Bronchial epithelial cell (primary cell): ENCODE data around the gene CR1L. TPM values are rescaled to one million over a fixed set of nuclear protein-coding genes. Genes with fewer than 3 reads are reported as not detected.
A peak's percentile ranks its signal among the peaks of the same experiment; 100 is the strongest.
"Not testable (repeated sequence)": the region's sequence is repeated elsewhere in the genome, so short reads cannot be mapped to it uniquely, and the experiment has no call there.

Experiments used
- DNase-seq: peaks from one replicate; pipeline ENCODE4 v3.0.0-alpha.2; 2010; ENCODE audit warnings: low read depth
- FAIRE-seq: peaks from 2 replicates; lab custom pipeline; 2011; peaks lifted over from hg19 to GRCh38; lab: Jason Lieb, UNC
- H3K27me3 ChIP-seq: 2 replicates; pipeline ENCODE4 v1.5.1; 2011; ENCODE audit warnings: low read length; ENCODE audit not compliant: control insufficient read depth, insufficient read depth
- H3K36me3 ChIP-seq: 2 replicates; pipeline ENCODE4 v1.5.1; 2011; ENCODE audit warnings: low read length; ENCODE audit not compliant: control insufficient read depth, insufficient read depth
- H3K4me3 ChIP-seq: 2 replicates; pipeline ENCODE4 v1.5.1; 2011; ENCODE audit warnings: mild to moderate bottlenecking, low read depth, low read length, control low read depth
- CTCF ChIP-seq: IDR thresholded peaks from 2 replicates; pipeline ENCODE4 v1.5.1; 2011; ENCODE audit warnings: mild to moderate bottlenecking, moderate library complexity, low read length, control low read depth, inconsistent platforms; ENCODE audit not compliant: insufficient read depth, severe bottlenecking
- total RNA-seq: library from RNA; depleted of rRNA; stranded (reverse); fragments of >200 nt; gene quantifications from 2 replicates; pipeline ENCODE4 v1.2.1, GENCODE V29; 2014

The CR1L gene
- total RNA-seq, 1 donor from 2014 or later: not detected

- no peak overlapping the region for H3K4me3 ChIP-seq
- DNase-seq: no peak
- no peak for FAIRE-seq
- no peaks in the 10 kb centered on the region for H3K27me3 ChIP-seq
- no peak for TF ChIP-seq CTCF
- no peaks in the 10 kb centered on the region for H3K36me3 ChIP-seq
Observed at GRCh38 chr1:207691010-207691409, 46.1 kb downstream of the CR1L start.

- no peak for FAIRE-seq
Observed at GRCh38 chr1:207691841-207692240, 46.9 kb downstream of the CR1L start.

GRCh38 chr1:207692291-207692690 is 47.4 kb downstream of the CR1L start:
- peak; percentile 28 for FAIRE-seq
- not testable (repeated sequence) for H3K27me3 ChIP-seq, H3K4me3 ChIP-seq, DNase-seq, H3K36me3 ChIP-seq

More at GRCh38 chr1:207691841-207692240, 46.9 kb downstream of the CR1L start:
- H3K27me3 ChIP-seq: no peaks in the 10 kb centered on the region
- H3K4me3 ChIP-seq: no peak overlapping the region
- no peak for TF ChIP-seq CTCF
- no peak for DNase-seq
- no peaks in the 10 kb centered on the region for H3K36me3 ChIP-seq

GRCh38 chr1:207695891-207696290 is 51.0 kb downstream of the CR1L start:
- no peak overlapping the region for H3K4me3 ChIP-seq
- no peak for TF ChIP-seq CTCF
- H3K36me3 ChIP-seq: no peaks in the 10 kb centered on the region
- H3K27me3 ChIP-seq: no peaks in the 10 kb centered on the region
- DNase-seq (no peak), FAIRE-seq (no peak)

GRCh38 chr1:207698822-207699483 is 54.0 kb downstream of the CR1L start:
- Histone ChIP-seq H3K27me3 (no peaks in the 10 kb centered on the region), H3K4me3 (no peak overlapping the region), H3K36me3 (no peaks in the 10 kb centered on the region)
- DNase-seq: peak; percentile 60
- FAIRE-seq: no peak
- peak; percentile 71 for TF ChIP-seq CTCF

GRCh38 chr1:207702317-207702716 is 57.4 kb downstream of the CR1L start:
- no peak for TF ChIP-seq CTCF
- Histone ChIP-seq H3K36me3 (no peaks in the 10 kb centered on the region), H3K4me3 (no peak overlapping the region), H3K27me3 (no peaks in the 10 kb centered on the region)
- FAIRE-seq: no peak
- no peak for DNase-seq
